Fibroblast of the aortic adventitia (primary cell): ENCODE data around the gene PUM2. TPM values are rescaled to one million over a fixed set of nuclear protein-coding genes. Genes with fewer than 3 reads are reported as not detected.

ENCODE experiments used
- DNase-seq: peaks from one replicate; pipeline ENCODE4 v3.0.0-alpha.2; 2010; ENCODE audit warnings: low read depth
- H3K4me3 ChIP-seq: 2 replicates; pipeline ENCODE4 v1.5.1; 2011; ENCODE audit warnings: low read depth, mild to moderate bottlenecking, control low read depth, low read length, moderate library complexity
- CTCF ChIP-seq: IDR thresholded peaks from 2 replicates; pipeline ENCODE4 v1.5.1; 2011; ENCODE audit warnings: mild to moderate bottlenecking, low read length, control low read depth, inconsistent platforms; ENCODE audit not compliant: insufficient read depth
- total RNA-seq: library from RNA; depleted of rRNA; stranded (reverse); fragments of >200 nt; gene quantifications from 2 replicates; pipeline ENCODE4 v1.2.3, GENCODE V29; 2012; ENCODE audit warnings: low replicate concordance

PUM2 gene
- total RNA-seq, 1 donor: 50.0 TPM

GRCh38 chr2:20294231-20294630, 56.4 kb downstream of the PUM2 start:
- TF ChIP-seq CTCF: no peak
- no peak for DNase-seq
- H3K4me3 ChIP-seq: no peak overlapping the region

GRCh38 chr2:20292984-20293383, 57.7 kb downstream of the PUM2 start:
- no peak for TF ChIP-seq CTCF
- no peak overlapping the region for H3K4me3 ChIP-seq
- no peak for DNase-seq

- TF ChIP-seq CTCF: no peak
- no peak for DNase-seq
- H3K4me3 ChIP-seq: no peak overlapping the region
Measured at GRCh38 chr2:20291846-20292408, 58.7 kb downstream of the PUM2 start.

- H3K4me3 ChIP-seq: no peak overlapping the region
- DNase-seq: peak; percentile 83
- peak; percentile 59 for TF ChIP-seq CTCF
Measured at GRCh38 chr2:20291106-20291564, 59.5 kb downstream of the PUM2 start.

- TF ChIP-seq CTCF: no peak
- peak; percentile 74 for DNase-seq
- no peak overlapping the region for H3K4me3 ChIP-seq
Measured at GRCh38 chr2:20288642-20289340, 61.9 kb downstream of the PUM2 start.

GRCh38 chr2:20282916-20283592, 67.6 kb downstream of the PUM2 start:
- peak; percentile 64 for DNase-seq
- no peak overlapping the region for H3K4me3 ChIP-seq
- no peak for TF ChIP-seq CTCF
